Measurements from ENCODE around the gene BBS2. TPM values are rescaled to one million over a fixed set of nuclear protein-coding genes. Genes with fewer than 3 reads are reported as not detected.

BBS2 gene
- total RNA-seq, 1 experiment from 2014 or later = 24.0 TPM

DNA sequence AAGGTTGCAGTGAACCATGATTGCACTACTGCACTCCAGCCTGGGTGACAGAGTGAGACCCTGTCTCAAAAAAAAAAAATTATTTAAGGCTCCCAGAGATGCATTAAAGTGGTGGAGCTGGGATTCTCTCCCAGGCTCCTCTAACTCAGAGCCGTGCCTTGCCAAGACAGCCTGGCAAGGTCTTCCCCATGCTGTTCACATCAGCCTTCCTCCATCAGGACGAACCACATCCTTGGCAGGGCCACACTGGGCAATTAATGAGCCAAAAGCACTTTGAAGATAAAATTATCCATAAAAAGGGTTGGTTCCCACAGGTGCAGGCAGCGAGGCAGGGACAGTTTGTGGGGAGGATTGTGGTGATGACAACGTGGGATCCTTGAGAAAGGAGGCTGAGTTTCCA, 19.8 kb upstream of the BBS2 start:
- Histone ChIP-seq H3K27ac (ENCODE audit: low read length) (no peak overlapping the region), H3K4me3 (ENCODE audit: low read depth in 2 of 2, low read length in 2 of 2) (no peak overlapping the region), H3K4me1 (ENCODE audit: control insufficient read depth, insufficient read depth, low read length) (no peaks in the 10 kb centered on the region), H3K9me3 (ENCODE audit: control insufficient read depth, insufficient read depth, low read depth, low read length) (no peaks in the 10 kb centered on the region), H3K27me3 (ENCODE audit: control insufficient read depth, insufficient read depth, low read length) (no peaks in the 10 kb centered on the region), H3K36me3 (ENCODE audit: control insufficient read depth, insufficient read depth, low read length) (no peaks in the 10 kb centered on the region)
- no peak for TF ChIP-seq TCF7L2 (IDR thresholded peaks at IDR 0.05; ENCODE audit: low read depth, low read length)
- intact Hi-C loops (cut with micrococcal nuclease; ENCODE audit: unreplicated experiment) (no loop called here), in situ Hi-C loops (cut with HindIII; ENCODE audit: low pct_unique_long_range_greater_than_20kb, low sequenced_read_pairs) (no loop called here)
- ChIA-PET POLR2A (no interaction called here), CTCF (no interaction called here)
- ATAC-seq = no peak
- no TSS peak for BruUV-seq (replicated peaks)
- DNase-seq (ENCODE audit: low read depth, low spot score) = no peak

DNA sequence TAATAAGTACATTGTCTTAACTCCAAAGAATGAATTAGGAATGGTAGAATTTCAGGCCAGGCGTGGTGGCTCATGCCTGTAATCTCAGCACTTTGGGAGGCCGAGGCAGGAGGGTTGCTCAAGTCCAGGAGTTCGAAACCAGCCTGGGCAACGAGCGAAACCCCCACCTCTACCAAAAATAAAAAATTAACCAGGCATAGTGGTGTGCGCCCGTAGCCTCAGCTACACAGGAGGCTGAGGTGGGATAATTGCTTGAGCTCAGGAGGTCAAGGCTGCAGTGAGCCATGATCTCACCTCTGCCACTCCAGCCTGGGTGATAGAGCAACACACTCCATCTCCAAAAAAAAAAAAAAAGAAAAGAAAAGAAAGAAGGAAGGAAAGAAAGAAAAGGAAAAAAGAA, 18.5 kb upstream of the BBS2 start:
- no TSS peak for BruUV-seq (replicated peaks)
- CTCF ChIA-PET = no interaction called here

DNA sequence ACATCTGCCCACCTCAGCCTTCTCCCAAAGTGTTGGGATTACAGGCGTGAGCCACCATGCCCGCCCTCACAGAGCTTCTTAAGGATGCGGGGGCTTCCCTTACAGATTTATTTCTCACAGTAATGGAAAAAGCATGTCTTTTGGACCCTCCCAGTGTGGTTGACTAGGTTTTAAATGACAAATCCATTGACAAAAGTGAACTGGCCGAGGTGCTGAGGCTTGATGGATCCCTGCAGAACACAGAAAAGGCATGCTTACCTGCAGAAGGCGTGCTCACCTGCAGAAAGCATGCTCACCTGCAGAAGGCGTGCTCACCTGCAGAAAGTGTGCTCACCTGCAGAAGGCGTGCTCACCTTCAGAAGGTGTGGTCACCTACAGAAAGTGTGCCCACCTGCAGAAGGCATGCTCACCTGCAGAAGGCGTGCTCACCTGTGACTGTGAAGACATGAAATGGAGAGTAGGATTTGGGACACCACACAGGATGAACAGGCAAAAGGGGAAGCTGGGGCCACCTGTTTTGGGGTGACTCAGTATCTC, 15.1 kb upstream of the BBS2 start:
- intact Hi-C loops (cut with micrococcal nuclease; ENCODE audit: unreplicated experiment) = no loop called here
- in situ Hi-C loops (cut with HindIII; ENCODE audit: low pct_unique_long_range_greater_than_20kb, low sequenced_read_pairs) = no loop called here
- CTCF ChIA-PET = no interaction called here
- Histone ChIP-seq H3K27me3 (ENCODE audit: control insufficient read depth, insufficient read depth, low read length) (no peaks in the 10 kb centered on the region), H3K9me3 (ENCODE audit: control insufficient read depth, insufficient read depth, low read depth, low read length) (no peaks in the 10 kb centered on the region), H3K36me3 (ENCODE audit: control insufficient read depth, insufficient read depth, low read length) (no peaks in the 10 kb centered on the region), H3K4me3 (ENCODE audit: low read depth in 2 of 2, low read length in 2 of 2) (no peak overlapping the region), H3K4me1 (ENCODE audit: control insufficient read depth, insufficient read depth, low read length) (no peaks in the 10 kb centered on the region), H3K27ac (ENCODE audit: low read length) (no peak overlapping the region)
- DNase-seq (ENCODE audit: low read depth, low spot score) = no peak
- TF ChIP-seq SIN3A (IDR thresholded peaks at IDR 0.05; ENCODE audit: borderline replicate concordance, insufficient read depth, low read depth, low read length) = no peak
- no peak for TF ChIP-seq TCF7L2 (IDR thresholded peaks at IDR 0.05; ENCODE audit: low read depth, low read length)
- TF ChIP-seq, protein P1, sequence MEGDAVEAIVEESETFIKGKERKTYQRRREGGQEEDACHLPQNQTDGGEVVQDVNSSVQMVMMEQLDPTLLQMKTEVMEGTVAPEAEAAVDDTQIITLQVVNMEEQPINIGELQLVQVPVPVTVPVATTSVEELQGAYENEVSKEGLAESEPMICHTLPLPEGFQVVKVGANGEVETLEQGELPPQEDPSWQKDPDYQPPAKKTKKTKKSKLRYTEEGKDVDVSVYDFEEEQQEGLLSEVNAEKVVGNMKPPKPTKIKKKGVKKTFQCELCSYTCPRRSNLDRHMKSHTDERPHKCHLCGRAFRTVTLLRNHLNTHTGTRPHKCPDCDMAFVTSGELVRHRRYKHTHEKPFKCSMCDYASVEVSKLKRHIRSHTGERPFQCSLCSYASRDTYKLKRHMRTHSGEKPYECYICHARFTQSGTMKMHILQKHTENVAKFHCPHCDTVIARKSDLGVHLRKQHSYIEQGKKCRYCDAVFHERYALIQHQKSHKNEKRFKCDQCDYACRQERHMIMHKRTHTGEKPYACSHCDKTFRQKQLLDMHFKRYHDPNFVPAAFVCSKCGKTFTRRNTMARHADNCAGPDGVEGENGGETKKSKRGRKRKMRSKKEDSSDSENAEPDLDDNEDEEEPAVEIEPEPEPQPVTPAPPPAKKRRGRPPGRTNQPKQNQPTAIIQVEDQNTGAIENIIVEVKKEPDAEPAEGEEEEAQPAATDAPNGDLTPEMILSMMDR (IDR thresholded peaks at IDR 0.05) = no peak
- no peak for TF ChIP-seq POLR2AphosphoS5 (IDR thresholded peaks at IDR 0.05; ENCODE audit: low read depth, low read length)
- TF ChIP-seq, protein P2, sequence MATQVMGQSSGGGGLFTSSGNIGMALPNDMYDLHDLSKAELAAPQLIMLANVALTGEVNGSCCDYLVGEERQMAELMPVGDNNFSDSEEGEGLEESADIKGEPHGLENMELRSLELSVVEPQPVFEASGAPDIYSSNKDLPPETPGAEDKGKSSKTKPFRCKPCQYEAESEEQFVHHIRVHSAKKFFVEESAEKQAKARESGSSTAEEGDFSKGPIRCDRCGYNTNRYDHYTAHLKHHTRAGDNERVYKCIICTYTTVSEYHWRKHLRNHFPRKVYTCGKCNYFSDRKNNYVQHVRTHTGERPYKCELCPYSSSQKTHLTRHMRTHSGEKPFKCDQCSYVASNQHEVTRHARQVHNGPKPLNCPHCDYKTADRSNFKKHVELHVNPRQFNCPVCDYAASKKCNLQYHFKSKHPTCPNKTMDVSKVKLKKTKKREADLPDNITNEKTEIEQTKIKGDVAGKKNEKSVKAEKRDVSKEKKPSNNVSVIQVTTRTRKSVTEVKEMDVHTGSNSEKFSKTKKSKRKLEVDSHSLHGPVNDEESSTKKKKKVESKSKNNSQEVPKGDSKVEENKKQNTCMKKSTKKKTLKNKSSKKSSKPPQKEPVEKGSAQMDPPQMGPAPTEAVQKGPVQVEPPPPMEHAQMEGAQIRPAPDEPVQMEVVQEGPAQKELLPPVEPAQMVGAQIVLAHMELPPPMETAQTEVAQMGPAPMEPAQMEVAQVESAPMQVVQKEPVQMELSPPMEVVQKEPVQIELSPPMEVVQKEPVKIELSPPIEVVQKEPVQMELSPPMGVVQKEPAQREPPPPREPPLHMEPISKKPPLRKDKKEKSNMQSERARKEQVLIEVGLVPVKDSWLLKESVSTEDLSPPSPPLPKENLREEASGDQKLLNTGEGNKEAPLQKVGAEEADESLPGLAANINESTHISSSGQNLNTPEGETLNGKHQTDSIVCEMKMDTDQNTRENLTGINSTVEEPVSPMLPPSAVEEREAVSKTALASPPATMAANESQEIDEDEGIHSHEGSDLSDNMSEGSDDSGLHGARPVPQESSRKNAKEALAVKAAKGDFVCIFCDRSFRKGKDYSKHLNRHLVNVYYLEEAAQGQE (IDR thresholded peaks at IDR 0.05; ENCODE audit: insufficient read depth in 1 of 2, low read depth in 2 of 2, low read length in 1 of 2) = no peak
- no peak for ATAC-seq
- POLR2A ChIA-PET = interaction anchor here (0.6 kb wide), 1 partner anchor 318 kb away, joined by 3 read pairs; no protein-coding TSS in a partner anchor
- BruUV-seq (replicated peaks) = no TSS peak

More for the DNA sequence above, 18.5 kb upstream of the BBS2 start:
- Histone ChIP-seq H3K27me3 (ENCODE audit: control insufficient read depth, insufficient read depth, low read length) (no peaks in the 10 kb centered on the region), H3K9me3 (ENCODE audit: control insufficient read depth, insufficient read depth, low read depth, low read length) (no peaks in the 10 kb centered on the region), H3K27ac (ENCODE audit: low read length) (no peak overlapping the region), H3K4me3 (ENCODE audit: low read depth in 2 of 2, low read length in 2 of 2) (no peak overlapping the region), H3K36me3 (ENCODE audit: control insufficient read depth, insufficient read depth, low read length) (no peaks in the 10 kb centered on the region), H3K4me1 (ENCODE audit: control insufficient read depth, insufficient read depth, low read length) (no peaks in the 10 kb centered on the region)
- ATAC-seq (no peak), DNase-seq (ENCODE audit: low read depth, low spot score) (no peak)
- POLR2A ChIA-PET = no interaction called here
- intact Hi-C loops (cut with micrococcal nuclease; ENCODE audit: unreplicated experiment) = no loop called here
- in situ Hi-C loops (cut with HindIII; ENCODE audit: low pct_unique_long_range_greater_than_20kb, low sequenced_read_pairs) = no loop called here
- TF ChIP-seq, protein P1 (IDR thresholded peaks at IDR 0.05) = no peak
- TF ChIP-seq, protein P2 (IDR thresholded peaks at IDR 0.05; ENCODE audit: insufficient read depth in 1 of 2, low read depth in 2 of 2, low read length in 1 of 2) = no peak
- TF ChIP-seq TCF7L2 (IDR thresholded peaks at IDR 0.05; ENCODE audit: low read depth, low read length) (no peak), POLR2AphosphoS5 (IDR thresholded peaks at IDR 0.05; ENCODE audit: low read depth, low read length) (no peak), SIN3A (IDR thresholded peaks at IDR 0.05; ENCODE audit: borderline replicate concordance, insufficient read depth, low read depth, low read length) (no peak)
